ENCODE measurements around the gene GPR61. TPM values are rescaled to one million over a fixed set of nuclear protein-coding genes. Genes with fewer than 3 reads are reported as not detected.

GPR61 gene
- total and polyA plus RNA-seq, 2 experiments from 2014 or later = 1.9 to 3.3 TPM

DNA sequence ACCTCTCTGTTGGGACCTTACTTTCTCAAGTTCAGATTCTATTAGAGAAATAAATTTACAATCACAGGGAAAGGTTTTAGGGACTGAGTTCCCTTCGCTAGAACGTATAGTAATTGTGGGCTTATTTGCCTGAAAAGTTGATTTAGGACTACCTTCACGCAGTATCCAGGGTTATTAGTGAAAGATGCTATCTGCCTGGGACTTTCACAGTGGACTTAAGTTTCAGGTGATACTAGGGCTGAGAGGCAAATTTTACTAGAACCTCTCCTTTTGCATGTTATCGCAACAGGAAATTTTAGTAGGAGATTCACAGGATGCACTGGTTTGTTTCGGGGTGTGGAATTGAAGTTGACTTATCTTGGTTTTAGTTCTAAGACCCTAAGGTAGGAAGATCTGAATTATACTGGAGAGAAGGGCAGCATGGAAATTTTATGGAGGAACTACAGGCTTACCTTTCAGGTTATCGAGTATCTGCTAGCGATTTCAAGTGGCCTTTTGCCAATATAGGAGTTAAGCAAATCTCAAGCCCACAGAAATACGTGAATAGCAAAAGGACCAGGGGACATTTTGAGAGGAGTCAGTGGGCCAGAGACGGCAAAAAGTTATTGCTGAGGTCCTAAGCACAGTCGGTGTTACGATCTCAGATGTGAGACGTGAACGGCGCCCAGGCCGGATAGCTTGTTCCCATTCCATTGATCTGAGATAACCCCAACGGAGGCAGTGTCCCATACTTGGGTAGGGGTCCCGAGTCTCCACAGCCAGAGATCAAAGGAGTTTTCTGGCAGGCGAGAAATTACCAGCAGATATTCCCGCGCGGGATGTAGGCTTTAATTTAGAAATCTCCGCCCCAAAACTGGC lies 8.0 kb downstream of the GPR61 start:
- H3K9me3 ChIP-seq (ENCODE audit: low read depth) = no peaks in the 10 kb centered on the region
- DNase-seq (ENCODE audit: low read depth in 1 of 2, low spot score in 1 of 2) = peak in 1 of 2 donors; percentile 21
- H3K4me1 ChIP-seq (ENCODE audit: low read depth) = peaks cover 20% of the 10 kb centered on the region
- TF ChIP-seq, protein P1, sequence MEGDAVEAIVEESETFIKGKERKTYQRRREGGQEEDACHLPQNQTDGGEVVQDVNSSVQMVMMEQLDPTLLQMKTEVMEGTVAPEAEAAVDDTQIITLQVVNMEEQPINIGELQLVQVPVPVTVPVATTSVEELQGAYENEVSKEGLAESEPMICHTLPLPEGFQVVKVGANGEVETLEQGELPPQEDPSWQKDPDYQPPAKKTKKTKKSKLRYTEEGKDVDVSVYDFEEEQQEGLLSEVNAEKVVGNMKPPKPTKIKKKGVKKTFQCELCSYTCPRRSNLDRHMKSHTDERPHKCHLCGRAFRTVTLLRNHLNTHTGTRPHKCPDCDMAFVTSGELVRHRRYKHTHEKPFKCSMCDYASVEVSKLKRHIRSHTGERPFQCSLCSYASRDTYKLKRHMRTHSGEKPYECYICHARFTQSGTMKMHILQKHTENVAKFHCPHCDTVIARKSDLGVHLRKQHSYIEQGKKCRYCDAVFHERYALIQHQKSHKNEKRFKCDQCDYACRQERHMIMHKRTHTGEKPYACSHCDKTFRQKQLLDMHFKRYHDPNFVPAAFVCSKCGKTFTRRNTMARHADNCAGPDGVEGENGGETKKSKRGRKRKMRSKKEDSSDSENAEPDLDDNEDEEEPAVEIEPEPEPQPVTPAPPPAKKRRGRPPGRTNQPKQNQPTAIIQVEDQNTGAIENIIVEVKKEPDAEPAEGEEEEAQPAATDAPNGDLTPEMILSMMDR (IDR thresholded peaks at IDR 0.05; ENCODE audit: low read depth, low read length) = no peak
- no peaks in the 10 kb centered on the region for H3K36me3 ChIP-seq
- H3K4me3 ChIP-seq = peak overlapping the region; percentile 72
- peak overlapping the region; percentile 89 for H3K27ac ChIP-seq
- no peaks in the 10 kb centered on the region for H3K27me3 ChIP-seq

DNA sequence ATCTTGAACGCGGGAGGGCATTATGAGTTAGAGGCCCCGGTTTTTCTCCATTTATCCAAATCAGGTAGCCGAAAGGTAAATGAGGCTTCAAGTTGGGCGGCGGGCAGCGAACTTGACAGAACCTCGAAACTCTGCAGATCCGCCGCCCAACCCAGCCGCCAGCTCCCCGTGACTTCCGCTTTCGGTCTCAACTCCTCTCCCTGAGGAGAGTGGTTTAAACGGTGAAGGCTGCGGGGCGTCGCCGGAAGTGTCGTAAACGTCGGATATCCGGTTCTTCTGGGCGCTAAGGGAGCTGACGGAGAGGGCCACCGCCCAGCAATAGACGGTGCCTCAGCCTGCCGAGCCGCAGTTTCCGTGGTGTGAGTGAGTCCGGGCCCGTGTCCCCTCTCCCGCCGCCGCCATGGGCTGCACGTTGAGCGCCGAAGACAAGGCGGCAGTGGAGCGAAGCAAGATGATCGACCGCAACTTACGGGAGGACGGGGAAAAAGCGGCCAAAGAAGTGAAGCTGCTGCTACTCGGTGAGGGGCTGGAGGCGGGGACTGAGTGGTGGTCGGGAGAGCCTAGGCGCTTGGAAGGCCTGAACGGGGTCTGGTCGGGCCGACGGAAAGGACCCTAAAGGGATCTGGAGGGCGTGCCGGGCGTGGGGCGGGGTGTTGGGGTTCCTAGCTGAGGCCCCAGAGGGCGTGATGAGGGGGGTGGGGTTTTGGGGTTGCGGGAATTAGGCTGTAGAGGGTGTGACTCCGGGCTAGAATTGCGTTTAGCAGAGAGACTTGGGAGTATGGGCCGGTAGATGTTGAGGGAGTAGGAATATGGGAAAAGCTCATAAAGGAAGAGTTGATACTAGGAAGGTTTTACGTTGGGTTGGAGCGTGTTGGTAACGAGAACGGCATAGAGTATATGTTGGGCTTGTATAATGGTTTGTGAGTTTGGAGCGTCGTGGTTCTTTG lies 8.9 kb downstream of the GPR61 start, which contains the start of gene GNAI3:
GNAI3 (plus strand) TSS at position 295 of the 947 bp plus-strand sequence; CDS start at position 401, 106 bp downstream.
- Histone ChIP-seq H3K27ac (peak within 1 kb of the TSS; percentile 89), H3K4me3 (peak within 1 kb of the TSS; percentile 72), H3K9me3 (ENCODE audit: low read depth) (no peaks in the 10 kb centered on the region), H3K36me3 (no peaks in the 10 kb centered on the region), H3K27me3 (no peaks in the 10 kb centered on the region), H3K4me1 (ENCODE audit: low read depth) (peaks cover 20% of the 10 kb centered on the region)
- TF ChIP-seq, protein P1 (IDR thresholded peaks at IDR 0.05; ENCODE audit: low read depth, low read length) = no peak
- peak; percentile 96 for DNase-seq (ENCODE audit: low read depth in 1 of 2, low spot score in 1 of 2)

DNA sequence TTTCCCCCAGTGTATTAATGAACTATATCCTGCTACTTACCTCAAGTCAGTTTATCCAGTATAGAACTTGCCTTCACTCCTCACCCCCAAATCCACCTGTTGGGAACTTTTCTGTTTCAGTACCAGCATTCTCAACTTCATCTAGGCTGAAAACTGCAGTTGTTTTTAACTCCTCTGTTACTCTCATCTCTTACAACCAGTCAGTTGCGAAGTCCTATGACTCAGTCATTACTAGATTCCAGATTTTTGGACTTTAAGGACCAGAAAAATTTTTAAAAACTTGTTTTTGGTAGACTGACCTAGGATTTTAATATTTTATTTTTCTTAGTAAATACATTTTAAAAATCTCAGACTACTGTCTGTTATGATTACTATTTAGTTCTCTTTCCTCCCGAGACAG lies 16.9 kb downstream of the GPR61 start:
- H3K9me3 ChIP-seq (ENCODE audit: low read depth) = no peaks in the 10 kb centered on the region
- no peak for DNase-seq (ENCODE audit: low read depth in 1 of 2, low spot score in 1 of 2)
- no peaks in the 10 kb centered on the region for H3K27me3 ChIP-seq
- H3K27ac ChIP-seq = no peak overlapping the region
- H3K4me3 ChIP-seq = no peak overlapping the region
- TF ChIP-seq, protein P1 (IDR thresholded peaks at IDR 0.05; ENCODE audit: low read depth, low read length) = no peak
- H3K4me1 ChIP-seq (ENCODE audit: low read depth) = no peaks in the 10 kb centered on the region
- H3K36me3 ChIP-seq = no peaks in the 10 kb centered on the region

DNA sequence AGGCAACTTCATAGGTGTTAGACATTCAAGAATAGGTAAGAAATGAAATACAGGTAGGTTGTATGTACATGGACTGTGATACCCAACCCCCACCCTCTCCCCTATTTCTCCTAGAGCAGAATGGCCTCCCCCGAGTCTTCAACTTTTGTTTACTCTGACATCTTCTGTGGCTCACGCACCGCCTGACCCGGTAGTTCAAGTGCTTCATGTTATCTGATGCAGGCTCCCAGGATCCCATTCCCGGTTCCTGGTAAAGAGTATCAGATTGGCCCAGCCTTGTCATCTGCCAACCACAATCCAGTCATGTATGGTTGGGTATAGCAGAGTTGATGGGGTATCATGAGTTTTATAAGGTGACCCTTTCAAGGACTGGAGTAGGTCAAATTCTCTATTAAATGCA lies 17.8 kb downstream of the GPR61 start:
- TF ChIP-seq, protein P1 (IDR thresholded peaks at IDR 0.05; ENCODE audit: low read depth, low read length) = no peak
- Histone ChIP-seq H3K4me3 (no peak overlapping the region), H3K4me1 (ENCODE audit: low read depth) (no peaks in the 10 kb centered on the region), H3K36me3 (no peaks in the 10 kb centered on the region), H3K9me3 (ENCODE audit: low read depth) (no peaks in the 10 kb centered on the region), H3K27ac (no peak overlapping the region), H3K27me3 (no peaks in the 10 kb centered on the region)
- no peak for DNase-seq (ENCODE audit: low read depth in 1 of 2, low spot score in 1 of 2)

DNA sequence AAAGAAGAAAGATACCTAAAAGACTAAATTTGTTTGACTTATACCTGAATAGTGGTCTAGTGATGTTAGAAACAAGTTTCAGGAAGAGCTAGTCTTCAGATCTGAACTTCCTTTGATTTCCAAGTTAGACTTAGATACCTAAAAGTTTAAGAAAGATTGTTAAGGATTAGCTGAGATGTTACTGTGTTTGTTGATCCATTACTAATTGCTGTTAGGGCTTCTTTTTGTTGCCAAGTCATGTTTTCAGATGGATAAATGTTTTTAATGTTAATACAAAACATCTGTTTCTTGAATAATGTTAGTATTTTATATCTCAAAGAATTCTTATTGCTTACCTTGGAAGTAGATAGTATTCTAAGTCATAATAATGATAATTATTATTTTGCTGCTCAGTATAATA lies 20.3 kb downstream of the GPR61 start:
- H3K9me3 ChIP-seq (ENCODE audit: low read depth) = no peaks in the 10 kb centered on the region
- H3K27me3 ChIP-seq = no peaks in the 10 kb centered on the region
- H3K4me3 ChIP-seq = no peak overlapping the region
- TF ChIP-seq, protein P1 (IDR thresholded peaks at IDR 0.05; ENCODE audit: low read depth, low read length) = no peak
- peaks cover 3% of the 10 kb centered on the region for H3K4me1 ChIP-seq (ENCODE audit: low read depth)
- H3K27ac ChIP-seq = no peak overlapping the region
- no peaks in the 10 kb centered on the region for H3K36me3 ChIP-seq
- no peak for DNase-seq (ENCODE audit: low read depth in 1 of 2, low spot score in 1 of 2)
